ENCODE results near the gene VPS51.

VPS51 gene

DNA sequence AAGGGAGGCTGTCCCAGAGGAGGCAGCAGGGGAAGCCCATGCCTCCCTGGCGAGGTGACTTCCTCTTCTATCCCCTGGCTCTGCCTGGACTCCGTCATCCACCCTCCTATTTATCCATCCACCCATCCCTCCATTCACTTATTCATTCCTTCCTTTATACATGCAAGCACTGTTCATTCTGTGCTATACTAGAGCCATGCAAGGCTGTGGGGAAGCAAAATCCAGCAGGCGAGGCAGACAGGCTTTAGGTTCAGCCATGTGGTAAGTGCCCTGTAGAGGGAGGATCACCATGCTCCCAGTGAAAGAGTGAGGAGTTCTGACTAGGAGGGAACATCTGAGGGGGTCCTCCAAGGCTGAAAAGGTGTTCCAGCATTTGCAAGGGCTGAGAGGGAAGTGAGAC, 36.5 kb upstream of the VPS51 start:
- Histone ChIP-seq H3K4me1 (ENCODE audit: control insufficient read depth in 5 of 5, insufficient read depth in 5 of 5, low read length in 5 of 5) (no peaks in the 10 kb centered on the region), H3K9me3 (ENCODE audit: control insufficient read depth in 5 of 5, low read length in 5 of 5) (no peaks in the 10 kb centered on the region), H3K36me3 (ENCODE audit: control insufficient read depth in 5 of 5, insufficient read depth in 5 of 5, low read length in 5 of 5) (no peaks in the 10 kb centered on the region), H3K27me3 (ENCODE audit: control insufficient read depth in 5 of 5, insufficient read depth in 4 of 5, low read length in 5 of 5) (peaks cover 0 to 11% (median 2%) of the 10 kb centered on the region in 5 donors), H3K27ac (ENCODE audit: low read depth, low read length) (no peak overlapping the region), H3K9ac (ENCODE audit: low read length in 5 of 5) (no peak overlapping the region), H3K4me3 (ENCODE audit: low read depth in 1 of 5, low read length in 5 of 5) (no peak overlapping the region)

DNA sequence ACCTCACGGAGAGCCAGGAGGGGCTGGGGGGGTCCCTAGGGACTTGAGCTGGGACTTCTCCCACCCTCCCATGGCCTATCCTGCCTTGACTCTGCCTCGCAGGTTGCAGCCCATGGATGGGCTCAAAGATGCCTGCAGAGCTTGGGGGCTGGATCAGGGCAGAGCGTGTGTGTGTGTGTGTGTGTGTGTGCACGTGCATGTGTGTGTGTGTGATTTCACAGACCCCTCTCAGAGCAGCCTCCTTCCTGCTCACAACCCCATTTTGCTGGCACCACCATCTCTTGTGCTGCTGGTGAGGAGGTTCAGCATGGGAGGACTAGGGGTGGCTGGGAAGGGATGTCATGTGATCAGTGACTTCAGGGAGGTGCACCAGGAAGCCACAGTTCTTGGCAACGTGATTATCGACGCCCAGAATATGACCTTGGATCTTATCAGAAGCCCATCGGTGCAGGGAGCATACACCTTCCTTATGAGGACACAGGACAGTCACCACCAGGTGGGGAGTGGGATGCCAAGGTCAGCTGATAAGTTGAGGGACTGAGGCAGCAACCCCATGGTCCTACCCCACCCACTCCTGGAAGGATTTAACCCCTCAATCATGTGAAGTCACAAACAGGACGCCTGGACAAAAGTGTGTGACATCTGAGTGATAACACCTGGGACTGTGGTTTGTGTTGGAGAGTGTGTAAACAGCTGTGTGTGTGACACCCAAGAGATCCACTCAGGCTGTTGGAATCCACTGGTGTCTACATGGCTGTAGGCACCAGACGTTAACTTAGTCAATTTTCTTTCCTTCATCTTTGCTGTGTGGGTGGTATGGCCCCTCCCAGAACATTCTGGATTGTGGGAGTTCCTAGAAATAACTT, 35.8 kb upstream of the VPS51 start:
- H3K9ac ChIP-seq (ENCODE audit: low read length in 5 of 5): no peak overlapping the region

DNA sequence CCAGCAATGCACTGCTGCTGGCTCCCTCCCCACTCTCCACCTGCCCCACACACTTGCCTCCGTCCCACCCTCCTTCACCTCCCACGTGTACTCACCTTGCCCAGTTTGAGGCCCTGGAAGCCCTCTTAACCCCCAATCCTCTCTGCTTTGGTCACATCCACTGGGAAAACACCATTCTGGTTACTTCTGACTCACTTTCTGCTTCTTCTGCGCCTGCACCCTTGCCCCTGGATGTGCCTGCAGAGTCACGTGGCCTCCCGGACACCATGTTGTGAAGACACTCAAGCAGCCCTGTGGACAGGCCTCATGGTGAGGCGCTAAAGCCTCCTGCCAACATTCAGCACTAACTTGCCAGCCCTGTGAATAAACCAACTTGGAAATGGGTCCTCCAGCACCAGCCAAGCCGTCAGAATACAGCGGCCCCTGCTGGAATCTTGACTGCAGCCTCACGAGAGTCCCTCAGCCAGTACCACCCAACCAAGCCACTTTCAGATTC, 35.1 kb upstream of the VPS51 start:
- Histone ChIP-seq H3K9me3 (ENCODE audit: control insufficient read depth in 5 of 5, low read length in 5 of 5) (no peaks in the 10 kb centered on the region), H3K4me1 (ENCODE audit: control insufficient read depth in 5 of 5, insufficient read depth in 5 of 5, low read length in 5 of 5) (no peaks in the 10 kb centered on the region), H3K27me3 (ENCODE audit: control insufficient read depth in 5 of 5, insufficient read depth in 4 of 5, low read length in 5 of 5) (peaks cover 0 to 11% (median 2%) of the 10 kb centered on the region in 5 donors), H3K36me3 (ENCODE audit: control insufficient read depth in 5 of 5, insufficient read depth in 5 of 5, low read length in 5 of 5) (no peaks in the 10 kb centered on the region), H3K9ac (ENCODE audit: low read length in 5 of 5) (no peak overlapping the region), H3K4me3 (ENCODE audit: low read depth in 1 of 5, low read length in 5 of 5) (no peak overlapping the region), H3K27ac (ENCODE audit: low read depth, low read length) (no peak overlapping the region)

More for the DNA sequence above, 35.8 kb upstream of the VPS51 start:
- no peaks in the 10 kb centered on the region for H3K9me3 ChIP-seq (ENCODE audit: control insufficient read depth in 5 of 5, low read length in 5 of 5)
- H3K27me3 ChIP-seq (ENCODE audit: control insufficient read depth in 5 of 5, insufficient read depth in 4 of 5, low read length in 5 of 5): peaks cover 0 to 11% (median 2%) of the 10 kb centered on the region in 5 donors
- no peak overlapping the region for H3K4me3 ChIP-seq (ENCODE audit: low read depth in 1 of 5, low read length in 5 of 5)
- no peak overlapping the region for H3K27ac ChIP-seq (ENCODE audit: low read depth, low read length)
- H3K36me3 ChIP-seq (ENCODE audit: control insufficient read depth in 5 of 5, insufficient read depth in 5 of 5, low read length in 5 of 5): no peaks in the 10 kb centered on the region
- H3K4me1 ChIP-seq (ENCODE audit: control insufficient read depth in 5 of 5, insufficient read depth in 5 of 5, low read length in 5 of 5): no peaks in the 10 kb centered on the region

DNA sequence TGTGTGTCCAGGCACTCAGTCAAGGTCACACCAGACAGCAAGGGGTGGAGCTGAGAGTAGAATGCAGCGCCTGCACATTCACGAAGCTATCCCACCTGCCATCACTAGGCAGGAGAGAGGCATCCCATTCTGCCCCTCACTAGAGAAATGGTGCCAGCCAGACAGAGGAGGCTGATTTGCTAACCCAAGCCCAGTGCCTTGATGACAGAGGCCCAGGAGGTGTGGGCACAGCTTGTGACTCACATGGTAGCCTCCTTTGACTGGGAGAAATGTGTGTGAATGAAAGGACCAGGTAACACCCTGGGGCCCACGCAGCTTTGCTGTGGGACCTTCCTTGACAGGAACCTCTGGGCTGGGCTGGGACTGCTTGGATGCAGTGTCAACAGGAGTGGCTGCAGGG, 32.5 kb upstream of the VPS51 start:
- Histone ChIP-seq H3K9ac (ENCODE audit: low read length in 5 of 5) (no peak overlapping the region), H3K36me3 (ENCODE audit: control insufficient read depth in 5 of 5, insufficient read depth in 5 of 5, low read length in 5 of 5) (no peaks in the 10 kb centered on the region), H3K4me1 (ENCODE audit: control insufficient read depth in 5 of 5, insufficient read depth in 5 of 5, low read length in 5 of 5) (no peaks in the 10 kb centered on the region), H3K4me3 (ENCODE audit: low read depth in 1 of 5, low read length in 5 of 5) (no peak overlapping the region), H3K27ac (ENCODE audit: low read depth, low read length) (no peak overlapping the region), H3K9me3 (ENCODE audit: control insufficient read depth in 5 of 5, low read length in 5 of 5) (no peaks in the 10 kb centered on the region), H3K27me3 (ENCODE audit: control insufficient read depth in 5 of 5, insufficient read depth in 4 of 5, low read length in 5 of 5) (peaks cover 0 to 17% (median 2%) of the 10 kb centered on the region in 5 donors)

DNA sequence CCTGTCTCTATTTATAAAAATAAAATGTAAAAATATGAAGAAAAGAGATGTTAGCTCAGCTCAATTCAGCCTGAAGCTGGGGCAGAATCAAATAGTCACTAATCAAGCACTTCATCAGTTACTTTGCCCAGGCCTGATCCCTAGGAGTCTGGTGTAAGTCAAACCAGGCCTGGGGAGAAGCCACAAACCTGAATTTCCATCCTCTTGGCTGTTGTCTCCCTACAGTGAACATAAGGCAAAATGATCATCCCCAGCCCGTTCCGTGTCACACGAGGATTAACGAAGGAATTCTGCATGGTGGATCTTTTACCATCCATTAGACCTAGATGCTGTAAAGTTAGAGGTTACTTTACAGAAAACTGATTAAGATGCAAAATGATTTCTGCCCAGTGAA, 31.2 kb upstream of the VPS51 start:
- Histone ChIP-seq H3K27me3 (ENCODE audit: control insufficient read depth in 5 of 5, insufficient read depth in 4 of 5, low read length in 5 of 5) (peaks cover 0 to 16% (median 2%) of the 10 kb centered on the region in 5 donors), H3K36me3 (ENCODE audit: control insufficient read depth in 5 of 5, insufficient read depth in 5 of 5, low read length in 5 of 5) (no peaks in the 10 kb centered on the region), H3K4me3 (ENCODE audit: low read depth in 1 of 5, low read length in 5 of 5) (no peak overlapping the region), H3K27ac (ENCODE audit: low read depth, low read length) (no peak overlapping the region), H3K4me1 (ENCODE audit: control insufficient read depth in 5 of 5, insufficient read depth in 5 of 5, low read length in 5 of 5) (no peaks in the 10 kb centered on the region), H3K9ac (ENCODE audit: low read length in 5 of 5) (no peak overlapping the region), H3K9me3 (ENCODE audit: control insufficient read depth in 5 of 5, low read length in 5 of 5) (no peaks in the 10 kb centered on the region)

DNA sequence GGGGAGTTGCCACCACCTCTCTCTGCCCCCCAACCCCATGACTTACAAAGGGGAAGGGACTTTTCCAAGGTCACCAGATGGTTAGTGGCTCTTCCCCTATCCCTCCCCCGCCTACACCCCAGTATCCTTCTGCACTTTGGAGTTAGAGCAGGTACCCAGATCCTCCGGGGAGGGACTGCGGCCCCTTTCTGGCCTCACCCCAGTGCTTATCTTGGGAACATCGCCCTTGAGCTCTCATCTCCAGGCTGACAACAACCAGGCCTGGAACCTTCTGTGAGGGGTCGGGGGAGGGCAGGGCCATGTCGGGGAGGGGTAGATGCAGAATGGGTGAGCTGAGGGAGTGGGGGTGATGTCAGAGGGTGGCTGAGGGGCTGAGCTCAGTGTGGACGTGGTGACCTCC, 30.2 kb upstream of the VPS51 start:
- peaks cover 0 to 11% (median 2%) of the 10 kb centered on the region in 5 donors for H3K27me3 ChIP-seq (ENCODE audit: control insufficient read depth in 5 of 5, insufficient read depth in 4 of 5, low read length in 5 of 5)
- H3K9me3 ChIP-seq (ENCODE audit: control insufficient read depth in 5 of 5, low read length in 5 of 5): no peaks in the 10 kb centered on the region
- H3K27ac ChIP-seq (ENCODE audit: low read depth, low read length): no peak overlapping the region
- H3K9ac ChIP-seq (ENCODE audit: low read length in 5 of 5): no peak overlapping the region
- no peaks in the 10 kb centered on the region for H3K36me3 ChIP-seq (ENCODE audit: control insufficient read depth in 5 of 5, insufficient read depth in 5 of 5, low read length in 5 of 5)
- no peaks in the 10 kb centered on the region for H3K4me1 ChIP-seq (ENCODE audit: control insufficient read depth in 5 of 5, insufficient read depth in 5 of 5, low read length in 5 of 5)
- no peak overlapping the region for H3K4me3 ChIP-seq (ENCODE audit: low read depth in 1 of 5, low read length in 5 of 5)

DNA sequence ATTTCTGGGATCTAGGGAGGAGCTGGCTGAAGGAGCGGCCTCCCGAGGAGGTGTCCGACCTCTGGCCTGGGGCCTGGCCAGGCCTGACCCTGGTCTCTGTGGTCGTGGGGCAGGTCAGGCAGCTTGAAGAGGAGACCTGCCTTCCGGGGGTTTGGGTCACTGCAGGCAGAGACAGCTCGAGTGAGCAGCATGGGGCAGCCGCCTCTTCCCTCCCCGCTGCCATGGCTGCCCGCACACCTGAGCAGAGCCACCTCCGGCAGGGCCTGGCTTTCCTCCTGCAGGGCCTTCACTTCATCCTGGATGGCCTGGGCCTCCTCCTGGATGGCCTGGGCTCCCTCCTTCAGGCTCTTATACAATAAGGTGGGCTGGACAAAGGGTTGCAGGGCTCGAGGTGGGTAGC, 29.7 kb upstream of the VPS51 start:
- Histone ChIP-seq H3K9me3 (ENCODE audit: control insufficient read depth in 5 of 5, low read length in 5 of 5) (no peaks in the 10 kb centered on the region), H3K36me3 (ENCODE audit: control insufficient read depth in 5 of 5, insufficient read depth in 5 of 5, low read length in 5 of 5) (no peaks in the 10 kb centered on the region), H3K27me3 (ENCODE audit: control insufficient read depth in 5 of 5, insufficient read depth in 4 of 5, low read length in 5 of 5) (peaks cover 0 to 11% (median 2%) of the 10 kb centered on the region in 5 donors), H3K9ac (ENCODE audit: low read length in 5 of 5) (no peak overlapping the region), H3K27ac (ENCODE audit: low read depth, low read length) (no peak overlapping the region), H3K4me1 (ENCODE audit: control insufficient read depth in 5 of 5, insufficient read depth in 5 of 5, low read length in 5 of 5) (no peaks in the 10 kb centered on the region), H3K4me3 (ENCODE audit: low read depth in 1 of 5, low read length in 5 of 5) (no peak overlapping the region)

DNA sequence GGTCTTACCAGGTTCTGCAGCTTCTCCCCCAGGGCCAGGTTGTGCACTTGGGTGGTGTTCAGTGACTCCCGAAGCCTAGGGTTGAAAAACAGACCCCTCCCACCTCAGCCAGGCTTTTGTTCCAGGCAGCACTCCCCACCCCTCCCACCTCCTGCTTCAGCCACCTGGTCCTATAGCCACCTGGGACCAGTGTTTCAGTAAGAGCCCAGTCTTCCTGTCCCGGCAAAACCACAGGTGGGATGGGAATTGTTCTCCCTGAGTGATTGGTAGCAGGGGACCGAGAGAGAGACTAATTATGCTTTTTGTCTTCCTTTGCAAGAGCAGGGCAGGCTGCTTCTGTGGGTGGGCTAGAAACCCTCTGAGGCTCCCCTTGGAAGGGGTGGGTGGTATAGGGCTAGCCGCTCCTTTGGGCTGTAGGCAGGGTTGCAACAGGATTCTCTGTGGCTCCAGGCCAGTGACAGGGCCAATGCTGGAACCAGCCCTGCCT, 29.2 kb upstream of the VPS51 start:
- Histone ChIP-seq H3K27ac (ENCODE audit: low read depth, low read length) (no peak overlapping the region), H3K27me3 (ENCODE audit: control insufficient read depth in 5 of 5, insufficient read depth in 4 of 5, low read length in 5 of 5) (peaks cover 0 to 11% (median 2%) of the 10 kb centered on the region in 5 donors), H3K9me3 (ENCODE audit: control insufficient read depth in 5 of 5, low read length in 5 of 5) (no peaks in the 10 kb centered on the region), H3K4me3 (ENCODE audit: low read depth in 1 of 5, low read length in 5 of 5) (no peak overlapping the region), H3K4me1 (ENCODE audit: control insufficient read depth in 5 of 5, insufficient read depth in 5 of 5, low read length in 5 of 5) (no peaks in the 10 kb centered on the region), H3K9ac (ENCODE audit: low read length in 5 of 5) (no peak overlapping the region), H3K36me3 (ENCODE audit: control insufficient read depth in 5 of 5, insufficient read depth in 5 of 5, low read length in 5 of 5) (no peaks in the 10 kb centered on the region)

DNA sequence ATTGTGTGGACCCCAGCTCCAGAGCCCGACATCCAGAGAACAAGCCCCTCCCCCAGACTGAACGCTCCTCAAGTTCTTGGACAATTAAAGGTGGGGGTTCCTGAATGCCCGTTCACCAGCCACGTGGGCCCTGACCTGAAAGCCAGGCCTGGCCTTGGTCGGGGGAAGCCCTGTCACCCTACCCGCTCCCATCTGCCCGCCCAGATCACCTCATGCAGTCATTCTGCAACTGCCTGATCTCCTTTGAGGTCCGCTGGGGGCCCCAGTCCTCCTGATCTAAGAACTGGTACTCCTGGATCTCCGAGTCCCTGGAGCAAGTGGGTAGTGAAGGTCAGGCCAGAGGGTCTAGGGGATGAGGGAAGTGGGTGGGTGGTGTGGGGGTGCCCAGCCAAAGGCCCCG, 28.6 kb upstream of the VPS51 start:
- no peaks in the 10 kb centered on the region for H3K9me3 ChIP-seq (ENCODE audit: control insufficient read depth in 5 of 5, low read length in 5 of 5)
- no peak overlapping the region for H3K4me3 ChIP-seq (ENCODE audit: low read depth in 1 of 5, low read length in 5 of 5)
- H3K4me1 ChIP-seq (ENCODE audit: control insufficient read depth in 5 of 5, insufficient read depth in 5 of 5, low read length in 5 of 5): no peaks in the 10 kb centered on the region
- H3K36me3 ChIP-seq (ENCODE audit: control insufficient read depth in 5 of 5, insufficient read depth in 5 of 5, low read length in 5 of 5): no peaks in the 10 kb centered on the region
- peaks cover 0 to 11% (median 2%) of the 10 kb centered on the region in 5 donors for H3K27me3 ChIP-seq (ENCODE audit: control insufficient read depth in 5 of 5, insufficient read depth in 4 of 5, low read length in 5 of 5)
- H3K9ac ChIP-seq (ENCODE audit: low read length in 5 of 5): no peak overlapping the region
- H3K27ac ChIP-seq (ENCODE audit: low read depth, low read length): no peak overlapping the region

DNA sequence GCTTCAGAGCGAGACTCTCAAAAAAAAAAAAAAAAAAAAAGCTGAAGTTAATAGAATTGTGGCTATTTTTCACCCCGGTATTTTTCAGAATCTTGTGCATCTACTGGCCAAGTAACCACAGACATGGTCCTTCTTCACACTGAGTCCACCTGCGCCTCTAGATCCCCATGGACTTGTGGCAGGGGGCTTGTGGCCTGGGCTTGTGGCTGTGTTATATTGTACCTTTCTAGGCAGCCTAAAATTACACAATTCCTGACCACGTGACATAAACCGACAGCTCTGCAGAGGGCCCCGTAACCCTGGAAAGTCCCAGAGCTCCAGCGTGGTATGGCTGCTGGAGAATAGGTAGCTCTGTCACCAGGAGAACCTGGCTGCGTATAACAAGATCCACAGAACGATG, 26.8 kb upstream of the VPS51 start:
- no peaks in the 10 kb centered on the region for H3K4me1 ChIP-seq (ENCODE audit: control insufficient read depth in 5 of 5, insufficient read depth in 5 of 5, low read length in 5 of 5)
- no peak overlapping the region for H3K27ac ChIP-seq (ENCODE audit: low read depth, low read length)
- H3K36me3 ChIP-seq (ENCODE audit: control insufficient read depth in 5 of 5, insufficient read depth in 5 of 5, low read length in 5 of 5): no peaks in the 10 kb centered on the region
- no peaks in the 10 kb centered on the region for H3K9me3 ChIP-seq (ENCODE audit: control insufficient read depth in 5 of 5, low read length in 5 of 5)
- no peak overlapping the region for H3K9ac ChIP-seq (ENCODE audit: low read length in 5 of 5)
- H3K27me3 ChIP-seq (ENCODE audit: control insufficient read depth in 5 of 5, insufficient read depth in 4 of 5, low read length in 5 of 5): peaks cover 0 to 7% (median 0%) of the 10 kb centered on the region in 5 donors
- H3K4me3 ChIP-seq (ENCODE audit: low read depth in 1 of 5, low read length in 5 of 5): no peak overlapping the region

All from subcutaneous abdominal adipose tissue (tissue), 5 donors.